Measurements from ENCODE around the gene CLCN3.
A peak's percentile ranks its signal among the peaks of the same experiment; 100 is the strongest.
"Not testable (repeated sequence)": the region's sequence is repeated elsewhere in the genome, so short reads cannot be mapped to it uniquely, and the experiment has no call there.

CLCN3 gene

DNA sequence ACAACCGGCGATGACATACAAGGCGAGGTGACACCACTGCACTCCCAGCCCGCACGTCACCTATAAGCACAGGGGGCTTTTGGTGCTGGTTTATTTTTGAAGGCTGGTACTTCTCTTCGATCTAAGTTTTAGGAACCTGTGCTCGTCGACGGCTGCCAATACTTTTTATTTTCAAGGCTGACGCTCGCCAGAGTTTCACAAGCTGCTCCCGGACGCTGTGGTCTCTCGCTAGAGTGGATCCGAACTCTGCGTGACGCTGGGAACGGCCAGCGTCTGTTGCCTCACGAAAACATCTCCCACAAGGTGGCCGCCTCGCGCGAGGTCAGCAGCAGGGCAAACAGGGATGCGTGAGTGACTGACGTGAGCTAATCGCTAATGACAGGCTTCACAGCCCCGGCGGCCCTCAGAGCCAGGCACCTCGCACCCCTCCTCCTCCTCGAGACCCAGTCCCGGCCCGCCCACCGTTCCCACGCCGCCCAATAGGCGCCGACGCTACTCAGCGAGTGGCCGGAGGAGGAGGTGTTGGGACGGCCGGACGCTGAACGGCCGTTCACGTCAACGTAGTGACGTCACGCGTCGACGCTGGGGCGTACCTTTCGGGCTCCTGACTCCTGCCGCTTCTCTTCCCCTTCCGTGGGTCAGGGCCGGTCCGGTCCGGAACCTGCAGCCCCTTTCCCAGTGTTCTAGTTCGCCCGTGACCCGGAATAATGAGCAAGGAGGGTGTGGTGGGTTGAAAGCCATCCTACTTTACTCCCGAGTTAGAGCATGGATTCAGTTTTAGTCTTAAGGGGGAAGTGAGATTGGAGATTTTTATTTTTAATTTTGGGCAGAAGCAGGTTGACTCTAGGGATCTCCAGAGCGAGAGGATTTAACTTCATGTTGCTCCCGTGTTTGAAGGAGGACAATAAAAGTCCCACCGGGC is at the start of gene CLCN3:
TSS of gene CLCN3 (plus strand) at position 621 of the 922 bp plus-strand sequence. CDS start 15,351 bp downstream, outside the sequence.
- DNase-seq (ENCODE audit: low spot score): peak; percentile 99

DNA sequence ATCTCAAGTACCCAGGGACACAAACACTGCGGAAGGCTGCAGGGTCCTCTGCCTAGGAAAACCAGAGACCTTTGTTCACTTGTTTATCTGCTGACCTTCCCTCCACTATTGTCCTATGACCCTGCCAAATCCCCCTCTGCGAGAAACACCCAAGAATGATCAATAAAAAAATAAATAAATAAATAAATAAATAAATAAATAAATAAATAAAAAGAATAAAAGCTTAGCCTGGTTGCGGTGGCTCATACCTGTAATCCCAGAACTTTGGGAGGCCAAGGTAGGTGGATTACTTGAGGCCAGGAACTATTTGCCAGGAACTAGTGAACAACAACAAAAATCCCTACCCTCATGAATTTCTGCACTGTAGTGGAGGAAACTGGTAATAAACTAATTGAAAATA is 49.4 kb upstream of the CLCN3 start:
- not testable (repeated sequence) for DNase-seq (ENCODE audit: low spot score)

- DNase-seq (ENCODE audit: low spot score): no peak
These were observed 48.9 kb upstream of the CLCN3 start for GRCh38 chr4:169571435-169571834.

GRCh38 chr4:169573889-169574288 is 46.5 kb upstream of the CLCN3 start:
- no peak for DNase-seq (ENCODE audit: low spot score)

DNA sequence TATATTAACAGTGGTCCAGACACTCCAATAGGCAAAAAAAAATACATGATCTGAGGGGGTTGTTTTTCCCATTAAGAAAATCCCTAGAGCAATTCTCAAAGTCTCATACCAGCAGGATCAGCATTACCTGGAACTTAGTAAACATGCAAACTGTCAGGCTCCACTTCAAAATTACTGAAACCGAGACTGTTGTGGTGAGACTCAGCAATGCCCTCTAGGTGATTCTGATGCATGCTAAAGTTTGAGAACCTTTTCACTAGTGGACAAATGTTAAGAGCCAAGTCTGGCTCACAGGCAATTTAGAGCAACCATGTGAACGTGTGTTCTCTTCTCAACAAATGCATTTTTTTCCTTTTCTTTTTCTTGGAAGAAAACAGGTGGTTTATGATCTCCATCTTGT is 38.2 kb upstream of the CLCN3 start:
- no peak for DNase-seq (ENCODE audit: low spot score)

- peak; percentile 27 for DNase-seq (ENCODE audit: low spot score)
These were observed 37.7 kb upstream of the CLCN3 start for GRCh38 chr4:169582706-169583105.

DNA sequence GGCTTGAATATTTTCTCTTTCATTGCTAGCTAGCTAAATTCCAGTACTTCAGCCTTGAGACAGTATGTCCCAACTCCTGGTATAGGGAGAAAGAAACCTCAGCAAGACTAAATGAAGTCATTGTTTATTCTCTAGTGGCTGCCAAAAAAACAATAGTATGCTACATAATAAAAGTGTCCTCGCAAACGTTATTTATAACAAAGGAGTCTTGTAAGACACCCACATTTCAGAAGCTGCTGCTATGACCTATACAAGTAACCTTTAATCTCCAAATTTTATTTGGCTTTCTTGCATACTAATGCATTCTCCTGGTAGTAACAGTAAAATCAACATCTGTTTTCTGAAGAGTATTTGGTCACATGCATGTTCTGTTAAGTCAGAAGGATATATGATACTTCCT is 36.8 kb upstream of the CLCN3 start:
- no peak for DNase-seq (ENCODE audit: low spot score)

DNA sequence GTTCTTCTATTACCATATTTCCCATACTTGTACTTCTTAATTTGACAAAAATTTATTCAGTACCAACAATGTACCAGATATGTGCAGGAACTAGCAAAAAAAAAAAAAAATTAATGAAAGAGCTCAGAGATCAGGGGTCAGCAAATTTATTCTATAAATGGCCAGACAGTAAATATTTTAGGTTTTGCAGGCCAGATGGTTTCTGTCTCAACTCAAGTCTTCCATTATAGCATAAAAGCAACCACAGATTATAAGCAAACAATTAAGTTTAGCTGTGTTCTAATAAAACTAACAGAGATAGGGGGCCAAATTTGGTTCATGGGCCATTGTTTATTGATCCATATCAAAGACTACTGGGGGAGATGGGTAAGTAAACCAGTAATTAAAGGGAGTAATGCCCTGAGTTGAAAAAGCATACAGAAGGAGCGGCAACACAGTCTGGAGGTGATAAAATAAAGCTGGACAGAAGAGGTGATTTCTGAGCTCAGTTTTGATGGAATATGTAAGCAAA is 27.3 kb upstream of the CLCN3 start:
- DNase-seq (ENCODE audit: low spot score): no peak

GRCh38 chr4:169594560-169595195 is 25.7 kb upstream of the CLCN3 start:
- DNase-seq (ENCODE audit: low spot score): no peak

DNA sequence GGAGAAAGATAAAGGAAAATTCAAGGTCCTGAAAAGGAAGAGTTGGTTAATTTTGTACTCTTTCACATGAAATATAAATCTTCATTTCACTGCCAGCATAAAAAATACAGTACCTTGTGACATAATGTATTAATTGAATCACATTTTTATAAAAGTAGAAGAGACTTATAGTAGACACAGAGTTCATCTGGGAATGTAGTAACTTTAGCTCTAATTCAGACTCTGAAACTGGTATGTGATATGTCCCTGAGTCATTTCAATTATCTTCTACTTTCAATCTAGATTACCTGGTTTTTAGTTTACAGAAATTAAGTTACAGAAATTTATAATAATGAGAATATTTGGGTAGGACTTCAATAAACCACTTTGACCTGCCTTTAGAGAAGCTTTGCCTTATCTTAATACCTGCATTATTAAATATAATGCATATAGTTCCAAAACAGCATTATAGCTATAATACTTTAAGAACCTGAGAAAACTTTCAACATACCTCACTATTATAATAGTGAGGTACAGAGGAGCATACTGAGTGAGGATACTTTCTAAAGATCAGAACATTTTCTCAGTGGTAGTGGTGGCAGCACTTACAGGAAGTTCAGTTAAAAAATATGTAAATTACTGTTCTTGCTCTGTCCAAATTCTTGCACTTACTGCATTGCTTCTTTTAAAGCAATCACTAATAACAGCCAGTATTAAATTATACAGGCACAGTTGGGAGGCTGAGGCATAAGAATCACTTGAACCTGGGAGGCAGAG is 19.2 kb upstream of the CLCN3 start:
- no peak for DNase-seq (ENCODE audit: low spot score)

GRCh38 chr4:169603312-169603711 is 17.1 kb upstream of the CLCN3 start:
- no peak for DNase-seq (ENCODE audit: low spot score)

DNA sequence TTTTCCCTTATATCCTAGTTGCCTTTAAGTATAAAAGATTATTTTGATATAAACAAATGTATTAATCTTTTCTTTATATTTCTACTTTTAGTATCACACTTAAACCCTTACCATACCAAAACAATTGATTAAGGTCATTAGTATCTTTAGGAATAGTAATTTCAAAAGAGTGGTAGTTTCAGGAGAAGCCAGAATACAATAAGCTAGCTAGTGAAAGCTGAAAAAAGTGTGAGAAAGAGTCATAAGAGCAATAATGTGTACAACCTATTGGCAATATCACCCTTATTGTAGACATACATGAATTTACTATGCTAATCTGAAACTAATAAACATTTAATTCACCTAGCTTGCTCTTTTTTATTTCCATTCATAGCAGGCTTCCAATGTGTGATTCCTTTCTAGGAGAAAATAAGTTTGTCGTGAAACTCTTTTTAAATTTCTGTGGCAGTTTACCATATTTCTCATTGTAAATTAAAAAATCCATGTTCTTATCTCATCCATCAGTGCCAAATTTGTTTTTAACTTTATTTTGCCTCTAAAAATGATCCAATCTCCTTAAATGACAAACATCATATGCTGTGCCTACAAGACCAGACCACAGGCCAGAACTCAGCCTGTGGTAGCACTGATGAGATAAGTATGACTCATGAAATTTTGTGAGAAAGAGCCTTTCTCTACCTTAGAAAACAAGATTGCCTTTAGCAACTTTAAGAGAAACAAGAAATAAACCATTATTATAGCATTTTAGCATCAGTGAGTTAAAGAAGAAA is 16.1 kb upstream of the CLCN3 start:
- DNase-seq (ENCODE audit: low spot score): peak; percentile 59

DNA sequence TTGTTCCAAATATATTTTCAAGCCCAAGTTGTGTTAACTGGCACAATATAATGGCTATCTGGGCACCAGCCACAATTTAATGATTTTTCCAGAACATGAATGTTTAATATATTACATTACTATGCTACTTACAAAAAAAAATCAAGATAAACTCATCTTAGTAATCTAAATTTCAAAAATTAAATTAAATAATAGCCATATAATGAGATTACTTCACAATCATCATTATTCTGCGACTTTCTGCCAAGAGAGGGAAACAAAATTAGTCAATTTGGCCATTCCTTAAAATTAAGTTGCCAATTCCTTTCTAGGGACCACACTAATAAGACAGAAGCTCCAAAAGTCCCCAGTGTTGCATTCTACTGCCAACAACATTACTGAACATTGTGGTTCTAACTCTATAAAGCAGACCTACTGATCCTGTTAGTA is 15.5 kb upstream of the CLCN3 start:
- DNase-seq (ENCODE audit: low spot score): no peak

DNA sequence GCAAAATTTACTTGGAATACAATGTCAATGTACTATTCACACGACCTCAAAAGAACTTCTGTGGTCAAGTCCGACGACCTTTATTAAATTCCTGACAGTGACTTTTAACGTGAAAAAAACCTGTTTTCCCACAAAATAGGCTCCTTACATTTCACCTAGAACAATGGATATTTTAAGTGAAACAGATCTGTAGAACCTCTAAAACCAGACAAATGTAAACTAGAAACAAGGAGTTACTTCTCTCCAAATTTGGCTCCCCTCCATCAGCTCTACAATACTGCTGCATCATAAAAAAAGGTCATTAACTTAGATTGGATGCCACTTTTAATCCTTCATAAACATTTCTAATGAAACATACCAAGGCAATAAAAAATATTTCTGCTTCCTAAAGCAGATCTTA is 9.2 kb upstream of the CLCN3 start:
- no peak for DNase-seq (ENCODE audit: low spot score)

- DNase-seq (ENCODE audit: low spot score): peak; percentile 90
These were observed 8.1 kb upstream of the CLCN3 start, which contains the start of gene NEK1 for GRCh38 chr4:169611991-169612870. Gene NEK1 (minus strand): TSS chr4:169612583. CDS start chr4:169602630, 9,953 bp downstream.

DNA sequence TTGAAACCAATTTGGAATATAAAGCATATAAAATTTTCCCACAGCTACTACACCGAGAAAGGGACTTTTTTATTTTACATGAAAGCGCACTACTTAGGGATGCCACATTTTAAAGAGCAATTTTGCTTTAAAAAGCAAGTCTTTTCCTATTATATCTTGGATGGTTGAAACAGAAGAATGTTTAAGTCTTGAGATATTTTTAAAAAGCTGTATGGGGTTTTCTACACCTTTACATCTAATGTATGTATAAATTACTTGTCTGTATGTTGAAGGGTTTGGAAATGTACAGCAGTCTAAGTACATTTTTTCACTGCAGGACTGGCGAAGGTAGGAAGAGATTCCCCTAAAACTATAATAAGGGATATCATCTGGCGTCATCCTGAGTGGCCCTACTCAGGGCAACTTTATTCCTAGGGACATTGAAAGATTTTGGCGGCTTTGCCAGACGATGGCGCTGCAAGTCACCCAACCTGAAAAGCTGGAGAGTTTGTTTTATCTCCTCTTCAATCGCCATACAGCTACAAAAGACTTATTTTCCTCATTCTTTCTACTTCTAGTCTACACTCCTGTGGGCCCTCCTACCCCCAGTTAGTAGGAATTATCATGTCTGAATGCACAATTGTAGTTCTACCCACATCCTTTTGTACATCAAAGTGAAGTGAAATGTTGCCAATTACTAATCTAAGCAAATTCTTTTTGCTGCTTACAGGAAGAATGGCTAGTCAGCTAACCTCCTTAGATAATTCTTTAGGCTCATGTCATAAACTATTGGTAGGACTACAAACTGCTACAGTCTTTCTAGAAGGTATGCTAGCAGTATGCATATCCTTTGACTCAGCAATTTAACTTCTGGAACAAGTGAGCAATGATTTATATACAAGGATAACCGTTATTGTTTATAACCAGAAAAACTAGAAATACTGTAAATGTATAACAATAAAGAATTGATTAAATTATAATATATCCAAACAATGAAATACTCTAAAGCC is 7.2 kb upstream of the CLCN3 start:
- peak; percentile 76 for DNase-seq (ENCODE audit: low spot score)

- DNase-seq (ENCODE audit: low spot score): peak; percentile 70
These were observed 4.8 kb upstream of the CLCN3 start for GRCh38 chr4:169615467-169616106.

GRCh38 chr4:169616846-169617245 is 3.5 kb upstream of the CLCN3 start:
- DNase-seq (ENCODE audit: low spot score): no peak

DNA sequence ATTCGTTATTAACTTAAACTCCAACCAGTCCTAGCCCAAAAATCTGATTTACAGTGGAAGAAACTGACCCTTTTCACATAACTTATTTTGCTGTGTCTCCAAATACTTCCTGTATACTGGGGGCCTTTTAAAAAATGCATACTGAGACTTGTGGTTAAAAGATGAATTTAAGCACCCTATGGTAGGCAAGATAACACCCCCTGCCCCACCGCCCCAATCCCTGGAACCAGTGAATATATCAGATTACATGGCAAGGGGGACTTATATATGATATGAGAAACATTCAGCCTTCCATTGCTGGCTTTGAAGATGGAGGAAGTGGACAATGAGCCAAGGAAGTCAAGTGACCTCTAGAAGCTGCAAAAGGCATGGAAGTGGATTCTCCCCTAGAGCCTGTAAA is 3.1 kb upstream of the CLCN3 start:
- DNase-seq (ENCODE audit: low spot score): no peak
